Stimulated activated naive CD8-positive, alpha-beta T cell treated with anti-CD3 and anti-CD28 coated beads, Interleukin-15, Interleukin-2, amounts not matched to agents 100 ng/mL and 50 ng/mL, for 24 hours (primary cell): Measurements from ENCODE around the gene CELF5.
A peak's percentile ranks its signal among the peaks of the same experiment; 100 is the strongest.
"Not testable (repeated sequence)": the region's sequence is repeated elsewhere in the genome, so short reads cannot be mapped to it uniquely, and the experiment has no call there.

Experiments
- H3K27ac Mint-ChIP-seq: one replicate; pipeline ENCODE4 v1.8.0; 2021; ENCODE audit warnings: mild to moderate bottlenecking, mixed read lengths
- H3K27me3 Mint-ChIP-seq: one replicate; pipeline ENCODE4 v1.8.0; 2021; ENCODE audit warnings: mixed read lengths
- H3K36me3 Mint-ChIP-seq: one replicate; pipeline ENCODE4 v1.8.0; 2021; ENCODE audit warnings: low read depth, mixed read lengths
- H3K4me1 Mint-ChIP-seq: one replicate; pipeline ENCODE4 v1.8.0; 2021; ENCODE audit warnings: low read depth, mixed read lengths
- H3K4me3 Mint-ChIP-seq: one replicate; pipeline ENCODE4 v1.8.0; 2021; ENCODE audit warnings: mild to moderate bottlenecking, mixed read lengths
- H3K9me3 Mint-ChIP-seq: one replicate; pipeline ENCODE4 v1.8.0; 2021; ENCODE audit warnings: mixed read lengths

CELF5 gene

GRCh38 chr19:3187662-3188511, 36.6 kb upstream of the CELF5 start:
- H3K9me3 Mint-ChIP-seq: no peaks in the 10 kb centered on the region
- H3K4me3 Mint-ChIP-seq: peak overlapping the region; percentile 96
- no peaks in the 10 kb centered on the region for H3K27me3 Mint-ChIP-seq
- peaks cover 20% of the 10 kb centered on the region for H3K36me3 Mint-ChIP-seq
- no peak overlapping the region for H3K27ac Mint-ChIP-seq
- peaks cover 57% of the 10 kb centered on the region for H3K4me1 Mint-ChIP-seq

DNA sequence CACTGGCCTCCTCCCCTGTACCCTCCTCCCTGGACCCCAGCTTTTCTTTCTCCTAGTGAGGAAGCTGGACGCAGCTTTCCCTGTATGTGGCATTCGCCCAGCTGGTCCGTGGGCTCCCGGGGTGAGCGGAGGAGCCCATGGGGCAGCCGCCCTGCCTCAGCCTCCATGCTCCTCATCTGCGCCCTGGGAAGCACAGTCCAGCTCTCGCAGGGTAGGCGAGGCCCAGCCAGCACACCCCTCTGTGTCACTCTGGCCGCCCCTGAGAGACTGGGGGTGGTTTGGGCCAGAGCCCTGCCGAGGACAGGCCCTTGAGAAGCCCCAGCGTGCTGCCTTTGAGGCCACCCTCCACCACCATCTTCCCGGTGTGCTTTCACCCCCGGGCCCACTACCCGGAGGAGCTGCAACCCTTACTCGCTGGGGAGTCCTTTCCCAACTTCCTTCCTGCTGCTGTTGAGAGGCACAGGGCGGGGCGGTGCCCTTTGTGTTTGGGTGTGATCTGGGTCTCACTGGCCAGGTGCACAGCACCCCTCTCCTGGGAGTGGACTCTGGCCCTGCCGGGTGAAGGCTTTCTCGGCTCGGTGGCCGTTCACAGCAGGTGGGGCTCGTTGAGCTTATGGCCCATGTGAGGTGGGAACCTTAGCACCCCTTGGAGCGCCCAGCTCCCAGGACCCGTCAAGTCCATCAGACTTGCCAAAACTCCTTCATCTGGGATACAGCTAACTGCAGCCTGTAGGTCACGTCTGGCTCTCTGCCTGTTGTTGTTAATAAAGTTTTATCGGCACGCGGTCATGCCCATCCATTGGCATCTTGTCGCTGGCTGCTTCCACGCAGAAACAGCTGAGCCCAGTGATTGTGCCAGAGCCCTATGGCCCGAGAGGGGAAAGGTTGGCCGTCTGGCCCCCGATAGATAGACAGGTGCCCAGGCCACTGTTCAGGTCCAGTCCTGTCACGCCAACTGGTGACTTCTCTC, 35.5 kb upstream of the CELF5 start:
- Mint-ChIP-seq H3K27me3 (no peaks in the 10 kb centered on the region), H3K36me3 (peaks cover 22% of the 10 kb centered on the region), H3K4me1 (peaks cover 48% of the 10 kb centered on the region), H3K27ac (no peak overlapping the region), H3K4me3 (peak overlapping the region; percentile 59), H3K9me3 (no peaks in the 10 kb centered on the region)

GRCh38 chr19:3189702-3190469, 34.6 kb upstream of the CELF5 start:
- no peak overlapping the region for H3K27ac Mint-ChIP-seq
- no peaks in the 10 kb centered on the region for H3K27me3 Mint-ChIP-seq
- no peaks in the 10 kb centered on the region for H3K9me3 Mint-ChIP-seq
- peaks cover 39% of the 10 kb centered on the region for H3K4me1 Mint-ChIP-seq
- H3K36me3 Mint-ChIP-seq: peaks cover 31% of the 10 kb centered on the region
- H3K4me3 Mint-ChIP-seq: no peak overlapping the region

- Mint-ChIP-seq H3K27me3 (no peaks in the 10 kb centered on the region), H3K27ac (no peak overlapping the region), H3K9me3 (no peaks in the 10 kb centered on the region), H3K4me1 (peaks cover 35% of the 10 kb centered on the region), H3K4me3 (no peak overlapping the region), H3K36me3 (peaks cover 32% of the 10 kb centered on the region)
Measured at GRCh38 chr19:3190470-3190770, 34.0 kb upstream of the CELF5 start.

DNA sequence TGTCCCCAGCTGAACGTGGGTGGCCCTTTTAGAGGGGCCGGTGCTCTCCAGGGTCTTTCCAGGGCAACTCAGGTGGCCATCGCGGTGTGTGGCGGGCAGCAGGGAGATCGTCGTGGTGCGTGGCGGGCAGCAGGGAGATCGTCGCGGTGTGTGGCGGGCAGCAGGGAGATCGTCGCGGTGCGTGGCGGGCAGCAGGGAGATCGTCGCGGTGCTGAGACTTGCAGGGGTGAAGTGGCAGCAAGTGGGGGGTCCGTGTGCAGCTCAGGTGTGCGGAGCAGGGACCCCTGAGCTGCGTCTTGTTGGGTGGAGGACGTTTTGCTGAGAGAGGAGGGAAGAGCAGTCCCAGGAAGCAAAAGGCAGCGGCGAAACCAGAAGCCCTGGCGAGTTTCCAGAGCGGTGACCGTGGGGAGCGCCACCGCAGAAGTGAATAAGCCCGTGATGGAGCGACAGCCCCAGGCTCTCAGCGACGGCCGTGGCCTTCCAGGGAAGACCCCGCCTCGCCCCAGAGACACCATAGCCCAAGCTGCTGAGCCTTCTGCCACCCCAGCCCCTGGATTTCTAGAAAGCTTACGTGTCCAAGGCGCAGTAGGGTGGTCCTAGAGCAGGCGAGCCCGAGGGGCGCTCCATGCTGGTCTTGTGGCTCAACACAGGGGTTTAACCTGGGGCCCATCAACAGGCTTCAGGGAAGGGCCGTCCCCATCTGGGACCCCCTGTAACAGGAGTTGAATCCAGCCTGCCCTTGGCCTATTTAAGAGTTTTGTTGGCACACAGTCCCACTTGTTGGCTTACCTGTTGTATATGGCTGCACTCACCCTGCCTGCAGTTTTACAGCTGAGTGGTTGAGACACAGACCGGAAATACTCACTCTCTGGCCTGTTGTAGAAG, 33.3 kb upstream of the CELF5 start:
- H3K36me3 Mint-ChIP-seq: peaks cover 32% of the 10 kb centered on the region

GRCh38 chr19:3191806-3192104, 32.7 kb upstream of the CELF5 start:
- not testable (repeated sequence) for H3K4me3 Mint-ChIP-seq, H3K27ac Mint-ChIP-seq, H3K27me3 Mint-ChIP-seq, H3K9me3 Mint-ChIP-seq
- peaks cover 31% of the 10 kb centered on the region for H3K4me1 Mint-ChIP-seq
- H3K36me3 Mint-ChIP-seq: peaks cover 29% of the 10 kb centered on the region

More for the DNA sequence above, 33.3 kb upstream of the CELF5 start:
- H3K9me3 Mint-ChIP-seq: no peaks in the 10 kb centered on the region
- H3K4me1 Mint-ChIP-seq: peaks cover 35% of the 10 kb centered on the region
- no peak overlapping the region for H3K27ac Mint-ChIP-seq
- no peak overlapping the region for H3K4me3 Mint-ChIP-seq
- H3K27me3 Mint-ChIP-seq: no peaks in the 10 kb centered on the region

DNA sequence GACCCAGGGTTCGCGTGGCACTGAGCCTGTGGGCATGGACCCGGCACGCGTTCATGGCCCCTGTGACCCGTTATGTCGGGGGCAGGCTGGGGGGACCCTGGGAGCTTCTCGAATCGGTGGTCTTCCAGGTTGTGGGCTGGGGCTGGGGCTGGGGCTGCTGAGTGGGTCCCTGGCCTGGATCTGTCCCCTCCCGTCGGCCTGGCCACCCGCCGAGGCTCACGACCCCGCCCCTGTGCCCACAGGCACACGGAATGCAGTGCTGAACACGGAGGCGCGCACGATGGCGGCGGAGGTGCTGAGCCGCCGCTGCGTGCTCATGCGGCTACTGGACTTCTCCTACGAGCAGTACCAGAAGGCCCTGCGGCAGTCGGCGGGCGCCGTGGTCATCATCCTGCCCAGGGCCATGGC, 32.2 kb upstream of the CELF5 start:
- no peaks in the 10 kb centered on the region for H3K27me3 Mint-ChIP-seq
- peaks cover 24% of the 10 kb centered on the region for H3K36me3 Mint-ChIP-seq
- no peaks in the 10 kb centered on the region for H3K9me3 Mint-ChIP-seq
- H3K27ac Mint-ChIP-seq: no peak overlapping the region
- H3K4me1 Mint-ChIP-seq: peaks cover 26% of the 10 kb centered on the region
- H3K4me3 Mint-ChIP-seq: no peak overlapping the region

- no peaks in the 10 kb centered on the region for H3K27me3 Mint-ChIP-seq
- no peak overlapping the region for H3K27ac Mint-ChIP-seq
- no peaks in the 10 kb centered on the region for H3K9me3 Mint-ChIP-seq
- H3K36me3 Mint-ChIP-seq: peaks cover 23% of the 10 kb centered on the region
- peaks cover 22% of the 10 kb centered on the region for H3K4me1 Mint-ChIP-seq
- no peak overlapping the region for H3K4me3 Mint-ChIP-seq
Measured at GRCh38 chr19:3192684-3193083, 31.8 kb upstream of the CELF5 start.

DNA sequence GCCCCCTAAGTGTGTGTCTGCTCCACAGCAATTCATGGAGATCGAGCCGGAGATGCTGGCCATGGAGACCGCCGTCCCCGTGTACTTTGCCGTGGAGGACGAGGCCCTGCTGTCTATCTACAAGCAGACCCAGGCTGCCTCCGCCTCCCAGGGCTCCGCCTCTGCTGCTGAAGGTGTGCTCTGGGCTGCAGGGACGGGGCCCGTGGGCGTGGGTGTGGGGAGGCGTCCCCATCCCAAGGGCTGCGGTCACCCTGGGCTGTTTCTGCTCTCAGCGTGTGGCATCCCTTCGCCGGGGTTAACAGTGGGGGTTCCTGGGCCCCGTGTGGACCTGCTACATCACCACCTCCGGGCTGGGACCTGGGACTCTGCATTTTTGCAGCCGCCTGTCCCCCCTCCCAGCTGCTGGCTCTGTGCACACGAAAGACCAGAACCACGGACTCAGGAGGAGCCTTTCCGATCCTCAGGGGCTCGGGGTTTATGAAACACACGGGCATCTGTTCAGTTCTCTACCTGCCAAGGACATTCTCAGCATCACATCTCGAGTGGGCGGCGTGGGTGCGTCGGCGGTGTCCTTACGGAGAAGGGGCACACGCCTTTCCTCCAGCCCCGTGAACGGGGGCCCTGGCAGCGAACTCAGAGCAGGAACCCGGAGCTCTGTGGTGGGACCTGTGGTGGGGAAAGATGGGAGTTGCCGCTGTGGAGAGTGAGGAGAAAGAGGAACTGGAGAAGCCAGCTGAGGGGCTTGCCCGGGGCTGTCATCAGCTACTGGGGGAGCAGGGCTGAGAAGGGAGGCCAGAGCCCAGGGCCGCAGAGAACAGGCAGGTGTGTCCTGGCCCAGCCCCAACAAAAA, 31.0 kb upstream of the CELF5 start:
- Mint-ChIP-seq H3K27ac (no peak overlapping the region), H3K27me3 (no peaks in the 10 kb centered on the region), H3K4me1 (peaks cover 14% of the 10 kb centered on the region), H3K4me3 (no peak overlapping the region), H3K9me3 (no peaks in the 10 kb centered on the region), H3K36me3 (peaks cover 23% of the 10 kb centered on the region)

DNA sequence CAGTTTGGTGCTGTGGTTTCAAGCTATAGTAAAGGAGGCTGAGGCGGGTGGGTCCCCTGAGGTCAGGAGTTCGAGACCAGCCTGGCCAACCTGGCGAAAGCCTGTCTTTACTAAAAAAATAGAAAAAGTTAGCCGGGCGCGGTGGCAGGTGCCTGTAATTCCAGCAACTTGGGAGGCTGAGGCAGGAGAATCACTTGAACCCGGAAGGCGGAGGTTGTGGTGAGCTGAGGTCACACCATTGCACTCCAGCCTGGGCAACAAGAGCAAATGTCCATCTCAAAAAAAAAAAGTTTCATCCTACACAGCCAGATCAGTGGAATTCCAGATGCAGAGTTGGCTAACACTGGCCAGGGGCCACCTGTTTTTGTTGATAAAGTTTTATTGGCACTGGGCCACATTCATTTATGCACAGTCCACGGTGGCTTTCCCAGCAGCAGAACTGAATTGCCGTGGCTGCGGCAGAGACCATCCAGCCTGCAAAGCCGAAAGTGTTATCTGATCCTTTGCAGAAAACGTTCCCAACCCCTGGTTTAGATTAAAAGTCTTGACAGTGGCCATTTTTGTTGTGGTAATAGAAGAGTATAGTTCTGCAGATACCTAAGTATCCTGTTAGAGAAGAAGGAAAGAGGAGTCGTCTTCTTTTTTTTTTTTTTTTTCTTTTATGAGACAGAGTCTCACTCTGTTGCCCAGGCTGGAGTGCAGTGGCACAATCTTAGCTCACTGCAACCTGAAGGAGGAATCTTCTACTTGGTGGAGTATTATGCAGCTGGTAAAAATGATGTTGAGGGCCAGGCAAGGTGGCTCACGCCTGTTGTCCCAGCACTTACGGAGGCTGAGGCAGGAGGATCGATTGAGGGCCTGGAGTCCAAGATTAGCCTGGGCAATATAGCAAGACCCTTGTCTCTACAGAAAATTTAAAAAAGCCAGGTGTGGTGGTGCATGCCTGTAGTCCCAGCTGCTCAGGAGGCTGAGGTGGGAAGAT, 30.1 kb upstream of the CELF5 start:
- Mint-ChIP-seq H3K27ac (no peak overlapping the region), H3K4me3 (no peak overlapping the region), H3K4me1 (peaks cover 5% of the 10 kb centered on the region), H3K27me3 (no peaks in the 10 kb centered on the region), H3K9me3 (no peaks in the 10 kb centered on the region), H3K36me3 (peaks cover 18% of the 10 kb centered on the region)

DNA sequence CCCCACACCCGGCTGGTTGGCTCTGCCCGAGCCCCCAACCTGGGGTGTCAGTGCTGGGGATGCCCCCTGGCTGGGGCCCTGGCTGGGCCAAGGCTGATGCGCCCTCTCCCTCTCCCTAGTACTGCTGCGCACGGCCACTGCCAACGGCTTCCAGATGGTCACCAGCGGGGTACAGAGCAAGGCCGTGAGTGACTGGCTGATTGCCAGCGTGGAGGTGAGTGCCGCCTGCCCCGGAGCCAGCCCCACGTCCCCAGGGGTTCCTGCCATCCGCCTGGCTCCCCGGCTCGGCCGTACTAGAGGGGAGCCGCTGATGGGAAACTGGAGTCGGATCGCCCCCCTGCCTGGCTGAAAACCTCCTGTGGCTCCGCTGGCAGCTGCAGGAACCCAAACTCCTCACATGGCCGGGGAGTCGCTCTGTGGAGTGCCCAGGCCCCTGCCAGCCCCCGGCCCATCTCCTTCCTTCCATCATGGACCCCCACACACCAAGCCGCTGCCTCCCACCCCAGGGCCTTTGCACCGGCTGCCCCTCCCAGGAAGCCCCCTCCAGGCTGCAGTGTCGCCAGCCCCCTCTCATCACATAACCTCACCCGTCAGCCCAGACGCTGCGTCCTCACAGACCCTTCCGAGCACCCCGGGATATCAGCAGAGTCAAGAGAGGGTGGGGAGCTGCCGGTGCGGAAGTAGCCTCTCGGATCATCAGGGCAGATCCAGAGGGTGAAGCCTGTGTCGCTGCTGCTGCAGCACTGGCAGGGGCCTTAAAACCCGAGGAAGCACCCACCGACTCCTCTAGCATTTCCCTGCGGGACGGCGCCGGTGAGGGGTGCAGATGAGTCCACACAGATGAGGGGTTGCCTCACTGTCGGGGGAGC, 28.2 kb upstream of the CELF5 start:
- no peaks in the 10 kb centered on the region for H3K4me1 Mint-ChIP-seq
- H3K4me3 Mint-ChIP-seq: no peak overlapping the region
- H3K36me3 Mint-ChIP-seq: peaks cover 18% of the 10 kb centered on the region
- H3K9me3 Mint-ChIP-seq: no peaks in the 10 kb centered on the region
- no peak overlapping the region for H3K27ac Mint-ChIP-seq
- H3K27me3 Mint-ChIP-seq: no peaks in the 10 kb centered on the region

DNA sequence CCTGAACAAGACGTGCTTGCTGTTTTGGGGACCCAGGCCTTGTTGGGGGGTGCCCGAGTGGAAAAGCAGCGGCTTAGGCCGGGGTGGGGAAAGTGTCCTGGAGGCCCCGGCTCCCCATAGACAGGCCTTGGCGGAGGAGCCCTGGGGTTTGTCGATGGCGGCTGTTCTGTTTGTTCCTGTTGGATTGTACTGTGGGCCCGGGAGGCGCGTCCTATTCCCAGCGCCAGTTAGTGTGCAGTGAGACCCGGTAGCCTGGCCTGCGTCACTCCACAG, 27.6 kb upstream of the CELF5 start:
- Mint-ChIP-seq H3K36me3 (peaks cover 18% of the 10 kb centered on the region), H3K4me3 (no peak overlapping the region), H3K9me3 (no peaks in the 10 kb centered on the region), H3K4me1 (no peaks in the 10 kb centered on the region), H3K27me3 (no peaks in the 10 kb centered on the region), H3K27ac (no peak overlapping the region)
